Mesenteric fat pad (tissue), 1 donor: ENCODE results near the gene ATP8B3. TPM values are rescaled to one million over a fixed set of nuclear protein-coding genes. Genes with fewer than 3 reads are reported as not detected.

Experiments used
- DNase-seq: peaks from one replicate; pipeline ENCODE4 v3.0.0-alpha.2; 2020; ENCODE audit warnings: low spot score
- microRNA-seq: library from miRNA; unstranded; fragments of <30 nt; microRNA quantifications from one replicate; pipeline ENCODE4 v1.2.0, GENCODE V29; 2020; ENCODE audit warnings: borderline number of aligned reads
- total RNA-seq: library from RNA; stranded (reverse); fragmentation: NEBNext Ultra II Directional; extraction: Animal tissue kit (Norgen Biotek cat#: 25700); gene quantifications from one replicate; pipeline ENCODE4 v1.2.1, GENCODE V29; 2021
- donor health status: DM: yes; HTN: yes; CAD: no.

The ATP8B3 gene
- total RNA-seq, 1 donor from 2014 or later = 0.80 TPM

- no peak for DNase-seq
These were observed 65.4 kb downstream of the ATP8B3 start for GRCh38 chr19:1746401-1747284.

- no peak for DNase-seq
These were observed 66.5 kb downstream of the ATP8B3 start for GRCh38 chr19:1745589-1746031.

GRCh38 chr19:1744822-1745563 is 67.1 kb downstream of the ATP8B3 start:
- no peak for DNase-seq

- DNase-seq = no peak
These were observed 67.9 kb downstream of the ATP8B3 start for GRCh38 chr19:1744133-1744665.

- no peak for DNase-seq
These were observed 68.9 kb downstream of the ATP8B3 start for GRCh38 chr19:1742989-1743696.

- no peak for DNase-seq
These were observed 72.0 kb downstream of the ATP8B3 start for GRCh38 chr19:1739960-1740629.

GRCh38 chr19:1736927-1737326 is 75.1 kb downstream of the ATP8B3 start:
- DNase-seq = no peak

- DNase-seq = no peak
These were observed 75.8 kb downstream of the ATP8B3 start for GRCh38 chr19:1736280-1736679.

- no peak for DNase-seq
These were observed 77.6 kb downstream of the ATP8B3 start for GRCh38 chr19:1734321-1734966.

Small RNA genes within 50 kb of the gene (microRNA-seq; reads per million reads assigned to microRNA genes)
- not detected for gene MIR1909

Other genes starting within 250 kb of the ATP8B3 start
- gene MEX3D, start 244.0 kb downstream of the ATP8B3 start, total RNA-seq = 20.5 TPM
- gene MBD3, start 219.4 kb downstream of the ATP8B3 start, total RNA-seq = 65.0 TPM
- 239 TPM for gene UQCR11, start 206.8 kb downstream of the ATP8B3 start, total RNA-seq
- 44.4 TPM for gene TCF3, start 159.7 kb downstream of the ATP8B3 start, total RNA-seq
- gene ONECUT3, start 58.8 kb downstream of the ATP8B3 start, total RNA-seq = not detected
- 34.0 TPM for gene REXO1, start 36.2 kb upstream of the ATP8B3 start, total RNA-seq
- gene KLF16, start 51.3 kb upstream of the ATP8B3 start, total RNA-seq = 19.0 TPM
- gene ABHD17A, start 73.2 kb upstream of the ATP8B3 start, total RNA-seq = 67.2 TPM
- 6.1 TPM for gene ADAT3, start 93.1 kb upstream of the ATP8B3 start, total RNA-seq
- gene SCAMP4, start 93.1 kb upstream of the ATP8B3 start, total RNA-seq = 48.4 TPM
- gene CSNK1G2, start 128.9 kb upstream of the ATP8B3 start, total RNA-seq = 53.4 TPM
- 61.4 TPM for gene BTBD2, start 203.4 kb upstream of the ATP8B3 start, total RNA-seq
- gene MKNK2, start 239.0 kb upstream of the ATP8B3 start, total RNA-seq = 240 TPM